ENCODE data around the gene SPATA3. TPM values are rescaled to one million over a fixed set of nuclear protein-coding genes. Genes with fewer than 3 reads are reported as not detected.

The SPATA3 gene
- total and polyA plus RNA-seq, 2 donors (not counting 1 experiment from before 2014, with no cell fraction given) = not detected

DNA sequence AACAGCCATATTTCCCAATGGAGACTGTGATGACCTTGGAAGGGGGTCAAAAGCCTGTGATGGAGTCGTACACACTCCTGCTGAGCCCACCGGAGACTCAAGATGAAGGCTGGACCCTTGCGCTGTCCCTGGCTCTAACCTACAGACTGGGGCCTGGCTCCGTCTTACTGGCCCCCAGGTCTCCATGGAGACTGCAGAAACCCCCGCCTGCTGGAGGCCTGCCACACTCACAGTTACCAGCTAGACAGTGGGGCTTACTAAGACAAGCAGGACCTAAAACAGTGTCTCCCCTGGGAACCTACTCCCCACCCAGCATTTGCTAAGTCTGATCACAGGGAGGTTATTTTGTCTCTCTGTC, 51.0 kb downstream of the SPATA3 start:
- H3K27ac ChIP-seq (ENCODE audit: insufficient read depth, low read length) = no peak overlapping the region
- no peak overlapping the region for H3K4me3 ChIP-seq (replicated peaks in 1 of 4; ENCODE audit: control extremely low read depth in 1 of 4, insufficient read depth in 1 of 4, low read depth in 3 of 4, low read length in 4 of 4)
- no peak overlapping the region for H3K4me2 ChIP-seq (ENCODE audit: extremely low read depth, insufficient read depth, low read length)
- no peaks in the 10 kb centered on the region for H3K79me2 ChIP-seq (ENCODE audit: control insufficient read depth, insufficient read depth, low read length)
- H3K36me3 ChIP-seq (ENCODE audit: control insufficient read depth, insufficient read depth, low read length) = no peaks in the 10 kb centered on the region
- no peak overlapping the region for H2AFZ ChIP-seq (ENCODE audit: low read length)
- no peaks in the 10 kb centered on the region for H3K27me3 ChIP-seq (ENCODE audit: control insufficient read depth, insufficient read depth, low read length)
- no peaks in the 10 kb centered on the region for H4K20me1 ChIP-seq (ENCODE audit: control insufficient read depth, extremely low read depth, insufficient read depth, low read length)
- H3K9ac ChIP-seq (ENCODE audit: insufficient read depth, low read length) = no peak overlapping the region
- no peaks in the 10 kb centered on the region for H3K9me3 ChIP-seq (ENCODE audit: control insufficient read depth, insufficient read depth, low read depth, low read length)
- no peaks in the 10 kb centered on the region for H3K4me1 ChIP-seq (ENCODE audit: control insufficient read depth, extremely low read depth, insufficient read depth, low read length)
- DNase-seq (ENCODE audit: low read depth in 2 of 2) = no peak
- no peak for TF ChIP-seq EZH2 (IDR thresholded peaks at IDR 0.05; ENCODE audit: low read length, missing control alignments)
- TF ChIP-seq, protein P1, sequence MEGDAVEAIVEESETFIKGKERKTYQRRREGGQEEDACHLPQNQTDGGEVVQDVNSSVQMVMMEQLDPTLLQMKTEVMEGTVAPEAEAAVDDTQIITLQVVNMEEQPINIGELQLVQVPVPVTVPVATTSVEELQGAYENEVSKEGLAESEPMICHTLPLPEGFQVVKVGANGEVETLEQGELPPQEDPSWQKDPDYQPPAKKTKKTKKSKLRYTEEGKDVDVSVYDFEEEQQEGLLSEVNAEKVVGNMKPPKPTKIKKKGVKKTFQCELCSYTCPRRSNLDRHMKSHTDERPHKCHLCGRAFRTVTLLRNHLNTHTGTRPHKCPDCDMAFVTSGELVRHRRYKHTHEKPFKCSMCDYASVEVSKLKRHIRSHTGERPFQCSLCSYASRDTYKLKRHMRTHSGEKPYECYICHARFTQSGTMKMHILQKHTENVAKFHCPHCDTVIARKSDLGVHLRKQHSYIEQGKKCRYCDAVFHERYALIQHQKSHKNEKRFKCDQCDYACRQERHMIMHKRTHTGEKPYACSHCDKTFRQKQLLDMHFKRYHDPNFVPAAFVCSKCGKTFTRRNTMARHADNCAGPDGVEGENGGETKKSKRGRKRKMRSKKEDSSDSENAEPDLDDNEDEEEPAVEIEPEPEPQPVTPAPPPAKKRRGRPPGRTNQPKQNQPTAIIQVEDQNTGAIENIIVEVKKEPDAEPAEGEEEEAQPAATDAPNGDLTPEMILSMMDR (conservative IDR thresholded peaks at IDR 0.05 in 1 of 2, IDR thresholded peaks at IDR 0.05 in 1 of 2; ENCODE audit: low read depth in 1 of 2, low read length in 2 of 2) = no peak

DNA sequence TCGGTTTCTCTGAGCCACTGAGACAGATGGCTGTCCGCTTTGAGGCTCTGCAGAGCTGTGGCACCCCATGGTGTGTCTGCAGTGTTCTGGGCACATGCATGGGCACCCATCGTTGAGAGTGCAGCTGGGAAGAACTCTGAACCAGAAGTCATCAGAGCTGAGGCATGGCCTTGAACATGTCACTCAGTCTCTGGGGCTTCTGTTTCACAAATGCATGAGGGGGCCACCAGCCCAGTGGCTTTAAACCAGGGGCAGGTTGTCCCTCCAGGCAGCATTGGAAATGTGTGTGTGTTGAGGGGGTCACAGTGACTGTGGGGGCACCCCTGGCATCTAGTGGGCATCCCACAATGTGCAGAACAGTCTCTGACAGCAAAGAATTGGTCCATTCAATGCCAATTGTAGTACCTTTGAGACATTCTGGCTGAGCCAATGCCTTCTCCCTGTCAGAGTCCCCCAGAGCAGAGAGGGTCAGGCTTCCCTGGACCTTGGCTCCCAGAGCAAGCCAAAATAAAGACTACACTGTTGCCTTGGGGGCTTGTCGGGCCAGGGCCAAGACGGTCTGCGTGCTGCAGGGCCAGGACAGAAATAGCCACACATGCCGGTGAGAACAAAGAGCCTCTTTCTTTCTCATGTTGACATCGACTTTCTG, 51.5 kb downstream of the SPATA3 start:
- H3K9me3 ChIP-seq (ENCODE audit: control insufficient read depth, insufficient read depth, low read depth, low read length) = no peaks in the 10 kb centered on the region
- no peaks in the 10 kb centered on the region for H4K20me1 ChIP-seq (ENCODE audit: control insufficient read depth, extremely low read depth, insufficient read depth, low read length)
- no peaks in the 10 kb centered on the region for H3K36me3 ChIP-seq (ENCODE audit: control insufficient read depth, insufficient read depth, low read length)
- no peak overlapping the region for H2AFZ ChIP-seq (ENCODE audit: low read length)
- TF ChIP-seq, protein P1 (conservative IDR thresholded peaks at IDR 0.05 in 1 of 2, IDR thresholded peaks at IDR 0.05 in 1 of 2; ENCODE audit: low read depth in 1 of 2, low read length in 2 of 2) = no peak
- TF ChIP-seq EZH2 (IDR thresholded peaks at IDR 0.05; ENCODE audit: low read length, missing control alignments) = peak; percentile 42
- no peaks in the 10 kb centered on the region for H3K27me3 ChIP-seq (ENCODE audit: control insufficient read depth, insufficient read depth, low read length)
- DNase-seq (ENCODE audit: low read depth in 2 of 2) = no peak
- no peaks in the 10 kb centered on the region for H3K79me2 ChIP-seq (ENCODE audit: control insufficient read depth, insufficient read depth, low read length)
- H3K4me1 ChIP-seq (ENCODE audit: control insufficient read depth, extremely low read depth, insufficient read depth, low read length) = no peaks in the 10 kb centered on the region
- H3K27ac ChIP-seq (ENCODE audit: insufficient read depth, low read length) = no peak overlapping the region
- no peak overlapping the region for H3K9ac ChIP-seq (ENCODE audit: insufficient read depth, low read length)
- H3K4me3 ChIP-seq (replicated peaks in 1 of 4; ENCODE audit: control extremely low read depth in 1 of 4, insufficient read depth in 1 of 4, low read depth in 3 of 4, low read length in 4 of 4) = no peak overlapping the region
- no peak overlapping the region for H3K4me2 ChIP-seq (ENCODE audit: extremely low read depth, insufficient read depth, low read length)

DNA sequence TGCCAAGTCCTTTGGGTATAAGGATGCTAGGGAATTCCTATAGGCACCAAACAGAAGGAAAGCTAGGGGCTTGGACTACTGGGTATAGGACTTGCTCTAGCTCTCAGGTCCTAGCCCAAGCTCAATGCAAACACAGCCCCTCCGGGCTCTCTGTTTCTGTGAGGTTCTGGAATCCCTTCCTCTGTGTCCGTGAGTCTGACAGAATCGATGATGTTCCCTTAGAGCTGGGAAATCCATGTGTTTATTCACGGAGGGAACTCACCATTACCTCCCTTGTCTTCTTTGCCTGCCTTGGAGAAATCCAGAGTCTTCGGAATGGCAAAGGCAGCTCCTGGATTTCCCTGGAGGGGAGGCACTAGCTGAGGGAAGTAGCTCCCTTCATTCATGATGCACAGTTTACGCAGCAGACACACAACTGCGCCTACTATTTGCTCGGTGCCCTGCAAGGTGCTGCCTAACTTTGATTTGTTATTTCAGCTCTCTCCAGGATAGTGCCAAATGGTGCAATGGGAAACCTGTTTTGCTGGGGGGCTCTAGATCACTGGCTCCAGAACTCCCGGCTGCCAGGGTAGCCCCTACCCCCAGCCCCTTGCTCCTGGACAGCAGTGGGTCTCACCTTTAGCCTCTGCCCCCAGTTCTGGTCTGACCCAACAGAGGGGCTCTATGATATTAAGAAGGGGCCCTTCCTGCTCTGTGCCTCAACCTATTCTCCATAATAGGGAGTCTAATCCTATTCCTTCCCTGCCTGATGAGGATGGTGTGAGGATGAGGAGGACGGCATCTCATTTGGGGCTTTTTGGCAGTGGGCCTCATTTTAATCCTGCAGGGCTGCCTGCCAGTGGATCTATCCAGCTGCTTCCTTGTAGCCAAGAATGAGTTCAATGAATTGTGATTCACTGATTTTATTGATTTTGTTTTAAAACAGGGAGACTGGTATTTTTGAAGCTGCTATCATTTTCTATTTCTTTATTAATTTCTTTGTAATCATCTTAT, 52.3 kb downstream of the SPATA3 start:
- Histone ChIP-seq H4K20me1 (ENCODE audit: control insufficient read depth, extremely low read depth, insufficient read depth, low read length) (no peaks in the 10 kb centered on the region), H3K27ac (ENCODE audit: insufficient read depth, low read length) (no peak overlapping the region), H2AFZ (ENCODE audit: low read length) (no peak overlapping the region), H3K36me3 (ENCODE audit: control insufficient read depth, insufficient read depth, low read length) (no peaks in the 10 kb centered on the region), H3K4me2 (ENCODE audit: extremely low read depth, insufficient read depth, low read length) (no peak overlapping the region), H3K79me2 (ENCODE audit: control insufficient read depth, insufficient read depth, low read length) (no peaks in the 10 kb centered on the region), H3K9ac (ENCODE audit: insufficient read depth, low read length) (no peak overlapping the region), H3K9me3 (ENCODE audit: control insufficient read depth, insufficient read depth, low read depth, low read length) (no peaks in the 10 kb centered on the region), H3K4me3 (replicated peaks in 1 of 4; ENCODE audit: control extremely low read depth in 1 of 4, insufficient read depth in 1 of 4, low read depth in 3 of 4, low read length in 4 of 4) (no peak overlapping the region), H3K4me1 (ENCODE audit: control insufficient read depth, extremely low read depth, insufficient read depth, low read length) (no peaks in the 10 kb centered on the region), H3K27me3 (ENCODE audit: control insufficient read depth, insufficient read depth, low read length) (no peaks in the 10 kb centered on the region)
- no peak for TF ChIP-seq EZH2 (IDR thresholded peaks at IDR 0.05; ENCODE audit: low read length, missing control alignments)
- TF ChIP-seq, protein P1 (conservative IDR thresholded peaks at IDR 0.05 in 1 of 2, IDR thresholded peaks at IDR 0.05 in 1 of 2; ENCODE audit: low read depth in 1 of 2, low read length in 2 of 2) = no peak
- no peak for DNase-seq (ENCODE audit: low read depth in 2 of 2)
